HG03354 (cell line): ENCODE results near the gene FHIT.
"Not testable (repeated sequence)": the region's sequence is repeated elsewhere in the genome, so short reads cannot be mapped to it uniquely, and the experiment has no call there.

Experiments used
- ATAC-seq: cut with Tn5 transposase; IDR thresholded peaks from one replicate; pipeline ENCODE4 v1.9.1; 2021; ENCODE audit warnings: mild to moderate bottlenecking; ENCODE audit not compliant: unreplicated experiment, poor library complexity, severe bottlenecking

The FHIT gene

GRCh38 chr3:59803268-59803667 is 1448.0 kb downstream of the FHIT start:
- no peak for ATAC-seq

GRCh38 chr3:59802453-59802852 is 1448.8 kb downstream of the FHIT start:
- ATAC-seq = not testable (repeated sequence)

GRCh38 chr3:59802045-59802444 is 1449.2 kb downstream of the FHIT start:
- no peak for ATAC-seq

- ATAC-seq = no peak
Measured at GRCh38 chr3:59800481-59800880, 1450.8 kb downstream of the FHIT start.

GRCh38 chr3:59798372-59799086 is 1452.7 kb downstream of the FHIT start:
- ATAC-seq = no peak

- ATAC-seq = no peak
Measured at GRCh38 chr3:59797533-59797932, 1453.7 kb downstream of the FHIT start.

- ATAC-seq = no peak
Measured at GRCh38 chr3:59796456-59796855, 1454.8 kb downstream of the FHIT start.

GRCh38 chr3:59795756-59796155 is 1455.5 kb downstream of the FHIT start:
- ATAC-seq = no peak

- ATAC-seq = no peak
Measured at GRCh38 chr3:59793976-59794375, 1457.3 kb downstream of the FHIT start.

GRCh38 chr3:59791774-59792308 is 1459.4 kb downstream of the FHIT start:
- ATAC-seq = no peak

- ATAC-seq = no peak
Measured at GRCh38 chr3:59790241-59790640, 1461.0 kb downstream of the FHIT start.

- ATAC-seq = no peak
Measured at GRCh38 chr3:59788801-59789200, 1462.5 kb downstream of the FHIT start.

- no peak for ATAC-seq
Measured at GRCh38 chr3:59788133-59788532, 1463.1 kb downstream of the FHIT start.

- ATAC-seq = no peak
Measured at GRCh38 chr3:59786374-59786773, 1464.9 kb downstream of the FHIT start.

- no peak for ATAC-seq
Measured at GRCh38 chr3:59784164-59784563, 1467.1 kb downstream of the FHIT start.

- ATAC-seq = no peak
Measured at GRCh38 chr3:59783468-59783988, 1467.7 kb downstream of the FHIT start.

GRCh38 chr3:59782664-59783063 is 1468.6 kb downstream of the FHIT start:
- no peak for ATAC-seq

GRCh38 chr3:59780209-59780608 is 1471.0 kb downstream of the FHIT start:
- no peak for ATAC-seq

- ATAC-seq = no peak
Measured at GRCh38 chr3:59779260-59779659, 1472.0 kb downstream of the FHIT start.

- no peak for ATAC-seq
Measured at GRCh38 chr3:59777667-59778077, 1473.6 kb downstream of the FHIT start.

- ATAC-seq = no peak
Measured at GRCh38 chr3:59777066-59777465, 1474.2 kb downstream of the FHIT start.
